OCI-LY7 (cell line): ENCODE results near the gene SYNJ2. TPM values are rescaled to one million over a fixed set of nuclear protein-coding genes. Genes with fewer than 3 reads are reported as not detected.

Experiments used
- BruUV-seq: library from RNA; stranded (reverse); fragments of 400-500 nt; replicated peaks from 2 replicates; lab custom pipeline; 2021; lab: Mats Ljungman, UMichigan
- CTCF ChIA-PET: fragments of 300-600 bp; sonication (Branson Sonifier 250); formaldehyde crosslinking; loops from one replicate; lab custom pipeline; 2022; ENCODE audit warnings: antibody characterized with exemption; ENCODE audit not compliant: unreplicated experiment; lab: Charles Lee
- POLR2A ChIA-PET: fragments of 300-600 bp; sonication (Branson Sonifier 250); formaldehyde crosslinking; loops from one replicate; lab custom pipeline; 2022; ENCODE audit warnings: antibody characterized with exemption; lab: Charles Lee
- DNase-seq: peaks from one replicate; pipeline ENCODE4 v3.0.0-alpha.2; 2015; ENCODE audit warnings: low spot score
- H2AFZ ChIP-seq: fragments of 200-600 bp; sonication (generic), shearing (Covaris generic); 2 replicates; pipeline ENCODE4 v1.6.1; 2014; ENCODE audit warnings: mild to moderate bottlenecking, antibody characterized with exemption, low read length, moderate library complexity
- H3K27ac ChIP-seq: fragments of 200-600 bp; sonication (generic); 2 replicates; pipeline ENCODE4 v1.5.1; 2014; ENCODE audit warnings: mixed run types, low read depth, mild to moderate bottlenecking, moderate library complexity, low read length, inconsistent platforms; ENCODE audit not compliant: poor library complexity, severe bottlenecking
- H3K36me3 ChIP-seq: fragments of 200-600 bp; sonication (generic); 2 replicates; pipeline ENCODE4 v1.6.1; 2014; ENCODE audit warnings: mild to moderate bottlenecking, antibody characterized with exemption, low read length, moderate library complexity, mixed read lengths; ENCODE audit not compliant: insufficient read depth
- H3K4me1 ChIP-seq: fragments of 200-600 bp; sonication (generic); 2 replicates; pipeline ENCODE4 v1.5.1; 2014; ENCODE audit warnings: mild to moderate bottlenecking, low read length; ENCODE audit not compliant: insufficient read depth, poor library complexity, severe bottlenecking
- H3K4me2 ChIP-seq: fragments of 200-600 bp; sonication (generic); 2 replicates; pipeline ENCODE4 v1.6.1; 2014; ENCODE audit warnings: mild to moderate bottlenecking, low read length
- H3K4me3 ChIP-seq: fragments of 200-600 bp; sonication (generic); 2 replicates; pipeline ENCODE4 v1.5.1; 2014; ENCODE audit warnings: mild to moderate bottlenecking, low read depth, low read length; ENCODE audit not compliant: poor library complexity, severe bottlenecking
- H3K79me2 ChIP-seq: fragments of 200-600 bp; sonication (generic); 2 replicates; pipeline ENCODE4 v1.6.1; 2016; ENCODE audit warnings: low read depth, mild to moderate bottlenecking, low read length, moderate library complexity, mixed read lengths; ENCODE audit not compliant: insufficient read depth
- H3K9me2 ChIP-seq: fragments of 200-600 bp; sonication (generic); 2 replicates; pipeline ENCODE4 v1.6.1; 2016; ENCODE audit warnings: mild to moderate bottlenecking, low read length, mixed read lengths; ENCODE audit not compliant: insufficient read depth
- H3K9me3 ChIP-seq: fragments of 200-600 bp; sonication (generic); 2 replicates; pipeline ENCODE4 v1.6.1; 2014; ENCODE audit warnings: mild to moderate bottlenecking, mixed run types, low read length, mixed read lengths
- H4K20me1 ChIP-seq: fragments of 200-600 bp; sonication (generic); 2 replicates; pipeline ENCODE4 v1.6.1; 2014; ENCODE audit warnings: mild to moderate bottlenecking, antibody characterized with exemption, low read length, moderate library complexity, mixed read lengths; ENCODE audit not compliant: insufficient read depth
- CTCF ChIP-seq: fragments of 200-600 bp; sonication (generic); conservative IDR thresholded peaks from 2 replicates; pipeline ENCODE4 v1.5.1; 2014; ENCODE audit warnings: mild to moderate bottlenecking, antibody characterized with exemption, low read length, moderate library complexity, mixed read lengths
- EZH2phosphoT487 ChIP-seq: fragments of 200-600 bp; sonication (generic); IDR thresholded peaks from 2 replicates; pipeline ENCODE4 v1.6.1; 2018; ENCODE audit warnings: low read depth, borderline replicate concordance, mild to moderate bottlenecking, mixed run types, antibody characterized with exemption, low read length, moderate library complexity, mixed read lengths
- intact Hi-C: fragments of 100-400 bp; cut with micrococcal nuclease; formaldehyde crosslinking; loops from one replicate; pipeline ENCODE4 v1.10.0; 2022; ENCODE audit not compliant: unreplicated experiment
- total RNA-seq, 2 experiments: library from RNA; depleted of rRNA in 1 of 2; stranded (reverse); fragments of >200 nt in 1 of 2; shearing (Covaris generic) in 1 of 2; gene quantifications; 2 replicates each; pipeline ENCODE4 v1.2.3, GENCODE V29; 2014 to 2022

SYNJ2 gene
- total RNA-seq, 2 experiments from 2014 or later, result 0.21 TPM; not detected in 1

DNA sequence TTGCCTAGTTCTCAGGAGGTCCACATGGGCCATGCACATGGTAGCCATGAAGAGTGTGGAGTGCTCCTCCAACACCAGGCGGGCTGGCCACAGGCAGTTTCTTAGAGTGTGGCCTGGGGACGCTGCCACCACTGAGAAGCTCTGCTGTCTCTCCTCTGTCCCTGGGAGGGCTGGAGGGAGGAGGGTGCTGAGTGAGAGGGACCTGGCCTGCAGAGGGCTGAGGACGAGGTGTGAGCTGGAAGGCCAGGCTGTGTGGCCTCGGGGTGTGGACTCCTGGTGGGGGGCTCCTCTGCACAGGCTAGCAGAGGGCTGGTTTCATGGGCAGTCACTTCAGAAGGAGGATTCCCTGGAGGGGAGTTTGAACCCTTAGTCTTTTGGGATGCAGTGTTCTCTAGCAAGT lies 39.7 kb downstream of the SYNJ2 start:
- intact Hi-C loops, result no loop called here
- no peak overlapping the region for H2AFZ ChIP-seq
- H3K79me2 ChIP-seq, result no peaks in the 10 kb centered on the region
- ChIA-PET POLR2A (interaction anchor here (0.6 kb wide), 1 partner anchor 883 kb away, joined by 3 read pairs; no protein-coding TSS in a partner anchor), CTCF (no interaction called here)
- no TSS peak for BruUV-seq
- TF ChIP-seq CTCF (no peak), EZH2phosphoT487 (no peak)
- H3K4me2 ChIP-seq, result no peak overlapping the region
- H3K27ac ChIP-seq, result no peak overlapping the region
- DNase-seq, result no peak
- H3K4me3 ChIP-seq, result no peak overlapping the region
- no peaks in the 10 kb centered on the region for H3K9me3 ChIP-seq
- H3K4me1 ChIP-seq, result no peaks in the 10 kb centered on the region
- H3K9me2 ChIP-seq, result no peaks in the 10 kb centered on the region
- H4K20me1 ChIP-seq, result no peaks in the 10 kb centered on the region
- H3K36me3 ChIP-seq, result no peaks in the 10 kb centered on the region

- no peak for DNase-seq
- ChIA-PET CTCF (no interaction called here), POLR2A (interaction anchor here (0.6 to 0.7 kb wide), 3 partner anchors 23 to 883 kb away, joined by 3 read pairs; no protein-coding TSS in a partner anchor)
- H3K4me2 ChIP-seq, result no peak overlapping the region
- intact Hi-C loops, result no loop called here
- H3K79me2 ChIP-seq, result no peaks in the 10 kb centered on the region
- no peak overlapping the region for H2AFZ ChIP-seq
- no peaks in the 10 kb centered on the region for H3K9me2 ChIP-seq
- no peaks in the 10 kb centered on the region for H3K4me1 ChIP-seq
- no TSS peak for BruUV-seq
- no peak overlapping the region for H3K4me3 ChIP-seq
- TF ChIP-seq CTCF, result no peak
- TF ChIP-seq EZH2phosphoT487, result no peak
- no peaks in the 10 kb centered on the region for H3K9me3 ChIP-seq
- no peak overlapping the region for H3K27ac ChIP-seq
- H4K20me1 ChIP-seq, result no peaks in the 10 kb centered on the region
- H3K36me3 ChIP-seq, result no peaks in the 10 kb centered on the region
Measured at GRCh38 chr6:158021814-158022748, 40.4 kb downstream of the SYNJ2 start.
